Panc1 (cell line): ENCODE measurements around the gene ZSCAN21. TPM values are rescaled to one million over a fixed set of nuclear protein-coding genes. Genes with fewer than 3 reads are reported as not detected.

ENCODE experiments used
- ATAC-seq: fragments of 200-7000 bp; cut with Tn5 transposase; 2 replicates; pipeline ENCODE4 v1.9.1; 2020; ENCODE audit warnings: mild to moderate bottlenecking, moderate library complexity
- BruUV-seq: library from RNA; stranded (reverse); fragments of 400-500 nt; replicated peaks from 2 replicates; lab custom pipeline; 2021; lab: Mats Ljungman, UMichigan
- CTCF ChIA-PET: fragments of 300-600 bp; sonication (Branson Sonifier 250); formaldehyde crosslinking; loops from one replicate; lab custom pipeline; 2022; ENCODE audit warnings: antibody characterized with exemption; lab: Charles Lee
- POLR2A ChIA-PET: fragments of 300-600 bp; sonication (Branson Sonifier 250); formaldehyde crosslinking; loops from one replicate; lab custom pipeline; 2022; ENCODE audit warnings: antibody characterized with exemption; lab: Charles Lee
- DNase-seq: peaks from one replicate; pipeline ENCODE4 v3.0.0-alpha.2; 2010; ENCODE audit warnings: low read depth, low spot score
- H3K27ac ChIP-seq: 2 replicates; pipeline ENCODE4 v1.5.1; 2011; ENCODE audit warnings: mild to moderate bottlenecking, low read length, inconsistent platforms
- H3K27me3 ChIP-seq: fragments of 200-500 bp; sonication (Bioruptor generic); 2 replicates; pipeline ENCODE4 v1.6.0; 2014; ENCODE audit warnings: low read length, inconsistent platforms; ENCODE audit not compliant: control insufficient read depth, insufficient read depth
- H3K36me3 ChIP-seq: fragments of 200-500 bp; sonication (Bioruptor generic); 2 replicates; pipeline ENCODE4 v1.5.1; 2014; ENCODE audit warnings: inconsistent platforms, mild to moderate bottlenecking, low read length, moderate library complexity; ENCODE audit not compliant: control insufficient read depth, insufficient read depth
- H3K4me1 ChIP-seq: 2 replicates; pipeline ENCODE4 v1.5.1; 2011; ENCODE audit warnings: inconsistent platforms, mild to moderate bottlenecking, low read length, moderate library complexity; ENCODE audit not compliant: control insufficient read depth, insufficient read depth
- H3K4me3 ChIP-seq, 2 experiments: 2 replicates each; pipeline ENCODE4 v1.5.1; 2011 to 2012; ENCODE audit warnings: low read depth in 2 of 2, low read length in 2 of 2, mild to moderate bottlenecking in 2 of 2, inconsistent platforms in 1 of 2, moderate library complexity in 1 of 2
- H3K9me3 ChIP-seq: fragments of 200-500 bp; sonication (Bioruptor generic); 2 replicates; pipeline ENCODE4 v1.5.1; 2014; ENCODE audit warnings: low read depth, mild to moderate bottlenecking, inconsistent platforms, low read length, moderate library complexity; ENCODE audit not compliant: control insufficient read depth, insufficient read depth
- CTCF ChIP-seq: fragments of 450-650 bp; IDR thresholded peaks from 2 replicates; pipeline ENCODE4 v1.5.1; 2017; ENCODE audit warnings: mild to moderate bottlenecking
- POLR2AphosphoS5 ChIP-seq: IDR thresholded peaks from 2 replicates; pipeline ENCODE4 v1.6.1; 2012; ENCODE audit warnings: mild to moderate bottlenecking, low read depth, low read length, moderate library complexity
- REST ChIP-seq, 2 experiments: IDR thresholded peaks; 2 replicates each; pipeline ENCODE4 v1.6.1; 2011 to 2012; ENCODE audit warnings: low read depth in 2 of 2, control low read depth in 1 of 2, low read length in 1 of 2, mild to moderate bottlenecking in 1 of 2, moderate library complexity in 1 of 2; ENCODE audit not compliant: insufficient read depth in 1 of 2
- SIN3A ChIP-seq: IDR thresholded peaks from 2 replicates; pipeline ENCODE4 v1.6.1; 2012; ENCODE audit warnings: low read depth, mild to moderate bottlenecking, low read length, moderate library complexity, borderline replicate concordance; ENCODE audit not compliant: insufficient read depth
- TCF7L2 ChIP-seq: IDR thresholded peaks from 2 replicates; pipeline ENCODE4 v1.6.1; 2011; ENCODE audit warnings: mild to moderate bottlenecking, low read depth, low read length, inconsistent platforms
- in situ Hi-C: cut with HindIII; loops from 2 replicates; pipeline ENCODE4 v1.10.0; 2016; ENCODE audit warnings: low sequenced_read_pairs, low pct_unique_long_range_greater_than_20kb
- intact Hi-C: fragments of 100-400 bp; cut with micrococcal nuclease; formaldehyde crosslinking; loops from one replicate; pipeline ENCODE4 v1.10.0; 2022; ENCODE audit not compliant: unreplicated experiment
- total RNA-seq: library from RNA; stranded (reverse); gene quantifications from one replicate; pipeline ENCODE4 v1.2.1, GENCODE V29; 2021; ENCODE audit not compliant: unreplicated experiment

Gene ZSCAN21
- total RNA-seq, 1 experiment from 2014 or later: 13.4 TPM

- BruUV-seq: no TSS peak
- ChIA-PET CTCF (no interaction called here), POLR2A (interaction anchor here (0.7 kb wide), 1 partner anchor 1474 kb away, joined by 14 read pairs; no protein-coding TSS in a partner anchor)
- ATAC-seq (no peak), DNase-seq (no peak)
- H3K27me3 ChIP-seq: no peaks in the 10 kb centered on the region
- no peaks in the 10 kb centered on the region for H3K9me3 ChIP-seq
- no peak overlapping the region for H3K4me3 ChIP-seq
- intact Hi-C loops (no loop called here), in situ Hi-C loops (no loop called here)
- peaks cover 5% of the 10 kb centered on the region; the same call in 1 of the 2 replicates for H3K4me1 ChIP-seq
- H3K27ac ChIP-seq: no peak overlapping the region
- TF ChIP-seq CTCF (no peak), REST (IDR thresholded peaks at IDR 0.05; ENCODE audit: insufficient read depth in 1 of 2, low read depth in 2 of 2, low read length in 1 of 2) (no peak), SIN3A (no peak), TCF7L2 (no peak), POLR2AphosphoS5 (no peak)
- no peaks in the 10 kb centered on the region for H3K36me3 ChIP-seq
These were observed 9.0 kb upstream of the ZSCAN21 start for GRCh38 chr7:100040575-100040974.

- peaks cover 5% of the 10 kb centered on the region for H3K4me1 ChIP-seq
- no peak for DNase-seq
- H3K4me3 ChIP-seq: no peak overlapping the region
- ATAC-seq: peak; percentile 58; the same call in 1 of the 2 replicates
- TF ChIP-seq SIN3A (no peak), TCF7L2 (no peak), CTCF (peak; percentile 50), REST (IDR thresholded peaks at IDR 0.05; ENCODE audit: insufficient read depth in 1 of 2, low read depth in 2 of 2, low read length in 1 of 2) (no peak)
- BruUV-seq: no TSS peak
- no peaks in the 10 kb centered on the region for H3K9me3 ChIP-seq
- intact Hi-C loops (no loop called here), in situ Hi-C loops (no loop called here)
- no peaks in the 10 kb centered on the region; the same call in 1 of the 2 replicates for H3K36me3 ChIP-seq
- H3K27ac ChIP-seq: no peak overlapping the region
- CTCF ChIA-PET: interaction anchor here (0.7 kb wide), 1 partner anchor 44 kb away, joined by 10 read pairs; no protein-coding TSS in a partner anchor
- no peaks in the 10 kb centered on the region for H3K27me3 ChIP-seq
- POLR2A ChIA-PET: interaction anchor here (0.9 kb wide), 1 partner anchor 56 kb away, joined by 4 read pairs; the partner anchor contains the start of genes AP4M1 and MCM7
These were observed 4.9 kb upstream of the ZSCAN21 start for GRCh38 chr7:100044718-100045117.
